Natural killer cell (primary cell): Measurements from ENCODE around the gene MRS2. TPM values are rescaled to one million over a fixed set of nuclear protein-coding genes. Genes with fewer than 3 reads are reported as not detected.
A peak's percentile ranks its signal among the peaks of the same experiment; 100 is the strongest.
"Not testable (repeated sequence)": the region's sequence is repeated elsewhere in the genome, so short reads cannot be mapped to it uniquely, and the experiment has no call there.

Experiments used
- ATAC-seq, 3 donors: fragments of 150-1000 bp in 2 of 3; fragments of 200-7000 bp in 1 of 3; cut with Tn5 transposase; 1 replicate in 1 of 3; 2 replicates in 2 of 3; pipeline ENCODE4 v1.10.0; 2021; ENCODE audit warnings: mild to moderate bottlenecking in 2 of 3, moderate library complexity in 2 of 3
- DNase-seq, 2 donors: peaks; one replicate each; pipeline versions ENCODE4 v3.0.0 to v3.0.0-alpha.2; 2013 to 2021; ENCODE audit warnings: mixed read lengths in 1 of 2
- H3K27ac ChIP-seq: one replicate; pipeline ENCODE4 v1.5.1; 2013; ENCODE audit warnings: mild to moderate bottlenecking, low read length
- H3K27me3 ChIP-seq: one replicate; pipeline ENCODE4 v1.6.1; 2013; ENCODE audit warnings: low read length; ENCODE audit not compliant: control insufficient read depth, insufficient read depth
- H3K36me3 ChIP-seq: one replicate; pipeline ENCODE4 v1.6.1; 2013; ENCODE audit warnings: low read length; ENCODE audit not compliant: control insufficient read depth, insufficient read depth
- H3K4me1 ChIP-seq: one replicate; pipeline ENCODE4 v1.6.1; 2013; ENCODE audit warnings: low read length; ENCODE audit not compliant: control insufficient read depth, insufficient read depth
- H3K4me3 ChIP-seq: one replicate; pipeline ENCODE4 v1.5.1; 2013; ENCODE audit warnings: low read length
- H3K9me3 ChIP-seq: one replicate; pipeline ENCODE4 v1.6.1; 2013; ENCODE audit warnings: low read length; ENCODE audit not compliant: control insufficient read depth, insufficient read depth
- H3K27ac Mint-ChIP-seq, 2 donors: one replicate each; pipeline ENCODE4 v1.8.0; 2022; ENCODE audit warnings: mild to moderate bottlenecking in 2 of 2, mixed read lengths in 2 of 2, moderate library complexity in 1 of 2
- H3K27me3 Mint-ChIP-seq, 2 donors: one replicate each; pipeline ENCODE4 v1.8.0; 2022; ENCODE audit warnings: low read depth in 2 of 2, mixed read lengths in 2 of 2
- H3K36me3 Mint-ChIP-seq: one replicate; pipeline ENCODE4 v1.8.0; 2022; ENCODE audit warnings: mixed read lengths
- H3K4me1 Mint-ChIP-seq, 2 donors: one replicate each; pipeline ENCODE4 v1.8.0; 2022; ENCODE audit warnings: mixed read lengths in 2 of 2
- H3K4me3 Mint-ChIP-seq: one replicate; pipeline ENCODE4 v1.8.0; 2022; ENCODE audit warnings: mild to moderate bottlenecking, moderate library complexity, mixed read lengths
- H3K9me3 Mint-ChIP-seq, 2 donors: one replicate each; pipeline ENCODE4 v1.8.0; 2022; ENCODE audit warnings: mixed read lengths in 2 of 2
- WGBS: methylation state at CpG from one replicate; pipeline ENCODE4 v1.1.7; 2013; ENCODE audit warnings: missing lambda C conversion rate; ENCODE audit not compliant: insufficient coverage; 5-methylcytosine and 5-hydroxymethylcytosine counted together
- intact Hi-C: fragments of 100-400 bp; cut with micrococcal nuclease; formaldehyde crosslinking; loops from one replicate; pipeline ENCODE4 v1.14.2; 2022
- total RNA-seq, 4 donors: library from RNA; stranded (reverse); fragments of 120-200 nt in 1 of 4; gene quantifications; one replicate each; pipeline versions ENCODE4 v1.2.3 to v1.2.4, GENCODE V29; 2013 to 2022
- TF ChIP-seq, protein P1 (sequence below): fragments of 200-600 bp; IDR thresholded peaks from one replicate; pipeline ENCODE4 v1.8.0; 2022; ENCODE audit warnings: antibody characterized with exemption

Gene MRS2
- total RNA-seq, 3 donors from 2014 or later (not counting 1 experiment from before 2014, with no cell fraction given), result 9.0 to 12.8 (median 10.8) TPM

DNA sequence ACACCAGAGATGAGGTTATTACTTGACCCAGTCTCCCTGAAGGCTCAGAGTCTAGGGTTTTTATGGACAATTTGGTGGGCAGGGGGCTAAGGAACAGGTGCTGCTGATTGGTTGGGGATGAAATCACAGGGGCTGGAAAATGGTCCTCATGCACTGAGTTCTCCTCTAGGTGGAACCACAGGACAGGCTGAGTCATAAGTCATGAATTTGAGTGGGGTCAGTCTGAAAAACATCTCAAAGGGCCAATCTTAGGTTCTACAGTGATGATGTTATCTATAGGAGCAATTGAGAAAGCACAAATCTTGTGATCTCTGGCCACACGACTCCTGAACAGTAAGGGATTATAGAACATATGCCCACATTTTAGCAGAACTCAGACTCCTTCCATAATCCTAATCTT is 5.9 kb upstream of the MRS2 start:
- Histone ChIP-seq H3K4me1 (no peaks in the 10 kb centered on the region), H3K36me3 (no peaks in the 10 kb centered on the region), H3K27me3 (peaks cover 4% of the 10 kb centered on the region), H3K4me3 (no peak overlapping the region), H3K27ac (no peak overlapping the region), H3K9me3 (no peaks in the 10 kb centered on the region)
- WGBS, result 90% methylated on average over 1 of the region's 1 CpG
- TF ChIP-seq, protein P1, sequence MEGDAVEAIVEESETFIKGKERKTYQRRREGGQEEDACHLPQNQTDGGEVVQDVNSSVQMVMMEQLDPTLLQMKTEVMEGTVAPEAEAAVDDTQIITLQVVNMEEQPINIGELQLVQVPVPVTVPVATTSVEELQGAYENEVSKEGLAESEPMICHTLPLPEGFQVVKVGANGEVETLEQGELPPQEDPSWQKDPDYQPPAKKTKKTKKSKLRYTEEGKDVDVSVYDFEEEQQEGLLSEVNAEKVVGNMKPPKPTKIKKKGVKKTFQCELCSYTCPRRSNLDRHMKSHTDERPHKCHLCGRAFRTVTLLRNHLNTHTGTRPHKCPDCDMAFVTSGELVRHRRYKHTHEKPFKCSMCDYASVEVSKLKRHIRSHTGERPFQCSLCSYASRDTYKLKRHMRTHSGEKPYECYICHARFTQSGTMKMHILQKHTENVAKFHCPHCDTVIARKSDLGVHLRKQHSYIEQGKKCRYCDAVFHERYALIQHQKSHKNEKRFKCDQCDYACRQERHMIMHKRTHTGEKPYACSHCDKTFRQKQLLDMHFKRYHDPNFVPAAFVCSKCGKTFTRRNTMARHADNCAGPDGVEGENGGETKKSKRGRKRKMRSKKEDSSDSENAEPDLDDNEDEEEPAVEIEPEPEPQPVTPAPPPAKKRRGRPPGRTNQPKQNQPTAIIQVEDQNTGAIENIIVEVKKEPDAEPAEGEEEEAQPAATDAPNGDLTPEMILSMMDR, result no peak
- no peak overlapping the region for H3K27ac Mint-ChIP-seq
- no peaks in the 10 kb centered on the region for H3K4me1 Mint-ChIP-seq
- H3K4me3 Mint-ChIP-seq, result no peak overlapping the region
- no peaks in the 10 kb centered on the region for H3K9me3 Mint-ChIP-seq
- DNase-seq (no peak), ATAC-seq (no peak)
- peaks cover 38 to 58% of the 10 kb centered on the region in 2 donors for H3K27me3 Mint-ChIP-seq
- intact Hi-C loops, result no loop called here
- no peaks in the 10 kb centered on the region for H3K36me3 Mint-ChIP-seq

DNA sequence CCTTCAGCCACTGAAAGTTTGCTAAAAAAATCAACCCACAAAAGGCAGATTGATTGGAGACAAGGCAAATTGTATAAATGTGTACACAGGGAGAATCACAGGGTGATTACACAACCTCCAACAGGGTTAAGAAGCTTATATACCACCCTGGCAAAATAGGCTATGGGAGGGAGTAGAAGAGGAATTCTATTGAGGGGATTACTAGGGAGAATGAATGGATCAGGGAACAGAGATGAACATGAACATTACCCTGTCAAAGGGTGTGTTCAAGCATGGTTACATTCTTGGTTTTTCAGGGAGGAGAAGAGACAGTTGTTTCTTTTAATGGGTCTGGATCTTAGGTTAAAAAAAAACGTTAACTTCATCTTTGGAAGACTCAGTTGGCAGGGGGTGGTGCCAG is 5.1 kb upstream of the MRS2 start:
- H3K4me3 Mint-ChIP-seq, result no peak overlapping the region
- peaks cover 38 to 58% of the 10 kb centered on the region in 2 donors for H3K27me3 Mint-ChIP-seq
- no peaks in the 10 kb centered on the region for H3K4me1 Mint-ChIP-seq
- no peak overlapping the region for H3K27ac Mint-ChIP-seq
- DNase-seq (no peak), ATAC-seq (no peak)
- 93% methylated on average over 1 of the region's 1 CpG for WGBS
- H3K9me3 Mint-ChIP-seq, result no peaks in the 10 kb centered on the region
- Histone ChIP-seq H3K36me3 (no peaks in the 10 kb centered on the region), H3K27me3 (peaks cover 4% of the 10 kb centered on the region), H3K9me3 (no peaks in the 10 kb centered on the region), H3K27ac (no peak overlapping the region), H3K4me3 (no peak overlapping the region), H3K4me1 (peaks cover 2% of the 10 kb centered on the region)
- intact Hi-C loops, result no loop called here
- TF ChIP-seq, protein P1, result no peak
- H3K36me3 Mint-ChIP-seq, result no peaks in the 10 kb centered on the region

DNA sequence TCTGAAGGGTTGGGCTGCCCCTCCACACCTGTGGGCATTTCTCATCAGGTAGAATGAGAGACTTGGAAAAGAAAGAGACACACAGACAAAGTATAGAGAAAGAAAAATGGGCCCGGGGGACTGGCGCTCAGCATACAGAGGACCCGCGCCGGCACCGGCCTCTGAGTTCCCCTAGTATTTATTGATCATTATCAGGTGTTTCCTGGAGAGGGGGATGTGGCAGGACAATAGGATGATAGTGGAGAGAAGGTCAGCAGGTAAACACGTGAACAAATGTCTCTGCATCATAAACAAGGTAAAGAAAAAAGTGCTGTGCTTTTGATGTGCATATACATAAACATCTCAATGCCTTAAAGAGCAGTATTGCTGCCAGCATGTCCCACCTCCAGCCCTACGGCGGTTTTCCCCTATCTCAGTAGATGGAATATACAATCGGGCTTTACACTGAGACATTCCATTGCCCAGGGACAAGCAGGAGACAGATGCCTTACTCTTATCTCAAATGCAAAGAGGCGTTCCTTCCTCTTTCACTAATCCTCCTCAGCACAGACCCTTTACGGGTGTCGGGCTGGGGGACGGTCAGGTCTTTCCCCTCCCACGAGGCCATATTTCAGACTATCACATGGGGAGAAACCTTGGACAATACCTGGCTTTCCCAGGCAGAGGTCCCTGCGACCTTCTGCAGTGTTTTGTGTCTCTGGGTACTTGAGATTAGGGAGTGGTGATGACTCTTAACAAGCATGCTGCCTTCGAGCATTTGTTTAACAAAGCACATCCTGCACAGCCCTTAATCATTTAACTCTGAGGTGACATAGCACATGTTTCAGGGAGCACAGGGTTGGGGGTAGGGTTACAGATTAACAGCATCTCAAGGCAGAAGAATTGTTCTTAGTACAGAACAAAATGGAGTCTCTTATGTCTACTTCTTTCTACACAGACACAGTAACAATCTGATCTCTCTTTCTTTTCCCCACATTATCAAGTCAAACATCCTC is 2.4 kb upstream of the MRS2 start:
- Mint-ChIP-seq H3K4me1 (peaks cover 15 to 18% of the 10 kb centered on the region in 2 donors), H3K27me3 (peaks cover 30 to 43% of the 10 kb centered on the region in 2 donors)
- 43% methylated on average over 13 of the region's 17 CpGs for WGBS
- ATAC-seq, H3K9me3 Mint-ChIP-seq, H3K4me3 Mint-ChIP-seq, H3K36me3 ChIP-seq, H3K27ac Mint-ChIP-seq, DNase-seq, H3K27me3 ChIP-seq, H3K36me3 Mint-ChIP-seq, H3K27ac ChIP-seq, H3K4me3 ChIP-seq, intact Hi-C loops, H3K9me3 ChIP-seq: not testable (repeated sequence)
- peaks cover 10% of the 10 kb centered on the region for H3K4me1 ChIP-seq

- Mint-ChIP-seq H3K36me3 (no peaks in the 10 kb centered on the region), H3K27me3 (peaks cover 25 to 37% of the 10 kb centered on the region in 2 donors), H3K27ac (no peak overlapping the region), H3K4me1 (peaks cover 18% of the 10 kb centered on the region in 2 donors), H3K9me3 (no peaks in the 10 kb centered on the region), H3K4me3 (peak overlapping the region; percentile 9)
- Histone ChIP-seq H3K27me3 (no peaks in the 10 kb centered on the region), H3K36me3 (peaks cover 5% of the 10 kb centered on the region), H3K4me3 (no peak overlapping the region), H3K4me1 (peaks cover 10% of the 10 kb centered on the region), H3K9me3 (no peaks in the 10 kb centered on the region), H3K27ac (no peak overlapping the region)
- ATAC-seq (no peak), DNase-seq (no peak)
- intact Hi-C loops, result no loop called here
- TF ChIP-seq, protein P1, result no peak
- 88% methylated on average over 4 of the region's 4 CpGs for WGBS
These were observed 1.3 kb upstream of the MRS2 start for GRCh38 chr6:24401458-24401857.
